PC-3 (cell line): Measurements from ENCODE around the gene CARD10.

ENCODE experiments used
- EZH2 ChIP-seq: fragments of 300-600 bp; sonication (generic); IDR thresholded peaks from one replicate; pipeline ENCODE4 v1.6.1; 2017; ENCODE audit warnings: antibody characterized with exemption, mild to moderate bottlenecking, low read length; ENCODE audit not compliant: unreplicated experiment
- EZH2phosphoT487 ChIP-seq: fragments of 300-600 bp; sonication (generic); IDR thresholded peaks from 2 replicates; pipeline ENCODE4 v1.6.1; 2018; ENCODE audit warnings: mild to moderate bottlenecking, antibody characterized with exemption, low read length, borderline replicate concordance
- TF ChIP-seq, protein P1 (sequence below): fragments of 300-600 bp; sonication (generic); conservative IDR thresholded peaks from 2 replicates; pipeline ENCODE4 v1.5.1; 2017; ENCODE audit warnings: antibody characterized with exemption, low read depth, mild to moderate bottlenecking, low read length

DNA sequence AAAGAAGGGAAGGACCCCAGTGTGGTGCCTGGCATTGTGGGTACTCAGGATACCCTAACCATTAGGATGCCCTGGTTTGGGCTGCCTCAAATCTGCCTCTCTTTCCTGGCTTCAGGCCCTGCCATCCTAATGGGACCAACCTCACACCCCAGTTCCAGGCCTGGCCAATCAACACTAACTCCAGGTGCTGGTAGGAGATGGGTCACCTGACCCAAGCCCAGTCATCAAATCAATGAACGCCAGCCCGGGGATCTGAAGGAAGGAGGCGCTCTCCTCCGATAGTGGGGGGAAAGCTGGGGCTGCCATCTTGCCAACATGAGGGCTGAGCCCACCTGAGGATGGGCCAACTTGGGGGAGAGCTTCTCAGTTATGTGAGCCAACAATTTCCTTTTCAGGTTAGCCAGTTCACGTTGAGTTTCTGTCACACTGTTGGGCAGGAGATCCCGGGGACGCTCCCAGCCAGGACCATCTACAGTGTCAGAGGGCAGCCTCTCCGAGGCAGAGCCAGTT lies 45.7 kb downstream of the CARD10 start:
- no peak for TF ChIP-seq EZH2
- TF ChIP-seq, protein P1, sequence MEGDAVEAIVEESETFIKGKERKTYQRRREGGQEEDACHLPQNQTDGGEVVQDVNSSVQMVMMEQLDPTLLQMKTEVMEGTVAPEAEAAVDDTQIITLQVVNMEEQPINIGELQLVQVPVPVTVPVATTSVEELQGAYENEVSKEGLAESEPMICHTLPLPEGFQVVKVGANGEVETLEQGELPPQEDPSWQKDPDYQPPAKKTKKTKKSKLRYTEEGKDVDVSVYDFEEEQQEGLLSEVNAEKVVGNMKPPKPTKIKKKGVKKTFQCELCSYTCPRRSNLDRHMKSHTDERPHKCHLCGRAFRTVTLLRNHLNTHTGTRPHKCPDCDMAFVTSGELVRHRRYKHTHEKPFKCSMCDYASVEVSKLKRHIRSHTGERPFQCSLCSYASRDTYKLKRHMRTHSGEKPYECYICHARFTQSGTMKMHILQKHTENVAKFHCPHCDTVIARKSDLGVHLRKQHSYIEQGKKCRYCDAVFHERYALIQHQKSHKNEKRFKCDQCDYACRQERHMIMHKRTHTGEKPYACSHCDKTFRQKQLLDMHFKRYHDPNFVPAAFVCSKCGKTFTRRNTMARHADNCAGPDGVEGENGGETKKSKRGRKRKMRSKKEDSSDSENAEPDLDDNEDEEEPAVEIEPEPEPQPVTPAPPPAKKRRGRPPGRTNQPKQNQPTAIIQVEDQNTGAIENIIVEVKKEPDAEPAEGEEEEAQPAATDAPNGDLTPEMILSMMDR, result no peak
- TF ChIP-seq EZH2phosphoT487, result no peak
